Urinary bladder (tissue), 4 donors: ENCODE results near the gene ATP5F1E. TPM values are rescaled to one million over a fixed set of nuclear protein-coding genes. Genes with fewer than 3 reads are reported as not detected.
A peak's percentile ranks its signal among the peaks of the same experiment; 100 is the strongest.
"Not testable (repeated sequence)": the region's sequence is repeated elsewhere in the genome, so short reads cannot be mapped to it uniquely, and the experiment has no call there.

Experiments
- DNase-seq: peaks from one replicate; pipeline ENCODE4 v3.0.0-alpha.2; 2015; ENCODE audit errors: extremely low spot score
- H3K27ac ChIP-seq: one replicate; pipeline ENCODE4 v1.5.1; 2013; ENCODE audit warnings: low read depth, mild to moderate bottlenecking, moderate library complexity
- H3K36me3 ChIP-seq: one replicate; pipeline ENCODE4 v1.6.1; 2013; ENCODE audit warnings: mild to moderate bottlenecking, moderate library complexity; ENCODE audit not compliant: insufficient read depth
- H3K4me1 ChIP-seq: one replicate; pipeline ENCODE4 v1.6.1; 2013; ENCODE audit warnings: mild to moderate bottlenecking, moderate library complexity; ENCODE audit not compliant: insufficient read depth
- H3K4me3 ChIP-seq: one replicate; pipeline ENCODE4 v1.5.1; 2013; ENCODE audit warnings: low read depth, low read length
- WGBS: extraction: QIAGEN DNeasy Blood & Tissue Kit; methylation state at CpG from one replicate; pipeline ENCODE4 v1.1.7; 2013; 5-methylcytosine and 5-hydroxymethylcytosine counted together
- polyA plus RNA-seq: library from polyadenylated mRNA; stranded (reverse); fragments of 200-250 nt; gene quantifications from one replicate; pipeline ENCODE4 v1.2.3, GENCODE V29; 2013
- total RNA-seq: library from RNA; depleted of rRNA; stranded (reverse); fragments of >200 nt; gene quantifications from one replicate; pipeline ENCODE4 v1.2.3, GENCODE V29; 2014
- donor health status: healthy with polysubstance abuse.
- donor health status: healthy.

Gene ATP5F1E
- total and polyA plus RNA-seq, 2 donors, result 26.8 to 50.7 TPM

- Histone ChIP-seq H3K4me1 (no peaks in the 10 kb centered on the region), H3K36me3 (no peaks in the 10 kb centered on the region), H3K27ac (no peak overlapping the region), H3K4me3 (no peak overlapping the region)
- DNase-seq, result no peak
- WGBS, result 85% methylated on average over 17 of the region's 17 CpGs
These were observed 18.8 kb downstream of the ATP5F1E start for GRCh38 chr20:59013031-59013951.

GRCh38 chr20:59011874-59012157 is 20.3 kb downstream of the ATP5F1E start:
- DNase-seq, H3K4me3 ChIP-seq, H3K27ac ChIP-seq, H3K4me1 ChIP-seq, H3K36me3 ChIP-seq: not testable (repeated sequence)
- 89% methylated on average over 3 of the region's 3 CpGs for whole genome bisulfite sequencing

GRCh38 chr20:59010995-59011873 is 20.9 kb downstream of the ATP5F1E start:
- Histone ChIP-seq H3K4me1 (no peaks in the 10 kb centered on the region), H3K4me3 (no peak overlapping the region), H3K36me3 (no peaks in the 10 kb centered on the region), H3K27ac (no peak overlapping the region)
- 65% methylated on average over 17 of the region's 17 CpGs for WGBS
- DNase-seq, result no peak

DNA sequence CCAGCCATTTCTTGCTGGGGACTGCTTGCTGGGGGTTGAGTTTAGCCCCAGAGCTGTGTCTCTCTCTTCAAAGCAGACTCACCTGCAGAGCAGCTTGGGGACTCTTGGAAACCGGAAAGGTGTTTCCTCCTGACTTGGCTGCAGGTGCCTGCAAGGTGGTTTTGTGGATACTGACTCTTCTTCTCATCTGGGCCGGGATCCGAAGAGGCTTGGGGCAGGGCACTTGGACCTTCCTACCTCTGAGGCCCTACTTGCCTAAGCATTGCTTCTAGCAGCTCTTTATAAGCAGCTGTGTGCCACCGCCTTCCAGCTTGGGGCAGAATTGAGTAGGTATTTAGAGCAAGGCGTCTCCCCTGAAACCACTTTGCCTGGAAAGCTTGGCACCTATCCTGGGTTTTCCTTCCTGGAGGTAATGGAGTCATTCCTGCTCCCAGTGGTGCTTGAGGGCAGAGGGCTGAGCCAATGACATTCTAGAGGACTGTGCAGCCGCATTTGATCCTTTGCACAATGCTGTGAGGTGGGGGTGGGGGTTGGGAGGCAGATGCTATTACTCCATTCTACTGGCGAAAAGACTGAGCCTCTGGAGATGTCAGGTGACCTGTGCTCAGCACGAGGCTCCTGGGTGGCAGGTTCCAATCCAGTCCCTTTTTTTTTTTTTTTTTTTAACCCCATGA is 21.7 kb downstream of the ATP5F1E start:
- DNase-seq, result no peak
- Histone ChIP-seq H3K4me3 (no peak overlapping the region), H3K27ac (no peak overlapping the region), H3K36me3 (no peaks in the 10 kb centered on the region), H3K4me1 (no peaks in the 10 kb centered on the region)
- WGBS, result 77% methylated on average over 8 of the region's 8 CpGs

DNA sequence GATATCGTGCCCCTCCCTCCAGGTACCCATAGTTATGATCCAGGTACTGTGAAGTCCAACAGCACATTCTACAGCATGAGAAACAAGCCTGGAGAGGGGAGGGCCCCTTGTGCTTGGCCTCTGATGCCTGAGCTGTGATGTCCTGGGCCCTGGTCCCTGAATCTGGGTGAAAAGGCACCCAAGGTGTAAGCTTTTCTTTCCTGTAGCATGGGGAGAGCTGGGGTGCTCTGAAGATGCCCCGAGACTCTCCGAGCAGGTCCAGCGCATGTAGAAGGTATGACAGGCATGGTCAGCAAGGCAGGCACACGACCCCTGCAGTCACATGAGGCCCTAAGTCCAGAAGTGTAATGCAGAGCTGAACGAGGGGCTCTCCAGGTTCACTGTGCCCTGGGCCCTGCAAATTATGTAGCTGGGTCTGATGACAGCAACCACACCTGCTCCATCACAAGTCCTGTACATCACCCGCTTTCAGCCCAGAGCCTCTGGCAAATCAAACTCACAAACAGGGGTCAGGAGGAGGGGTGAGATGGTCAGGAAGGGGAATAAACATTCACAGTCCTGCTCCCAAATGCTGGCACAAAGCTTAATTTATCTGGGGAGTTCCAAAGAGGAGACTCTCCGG is 23.3 kb downstream of the ATP5F1E start:
- Histone ChIP-seq H3K4me1 (no peaks in the 10 kb centered on the region), H3K4me3 (no peak overlapping the region), H3K27ac (no peak overlapping the region), H3K36me3 (no peaks in the 10 kb centered on the region)
- no peak for DNase-seq
- WGBS, result 87% methylated on average over 8 of the region's 8 CpGs

- no peak overlapping the region for H3K27ac ChIP-seq
- DNase-seq, result no peak
- no peaks in the 10 kb centered on the region for H3K4me1 ChIP-seq
- WGBS, result 87% methylated on average over 24 of the region's 24 CpGs
- H3K36me3 ChIP-seq, result no peaks in the 10 kb centered on the region
- H3K4me3 ChIP-seq, result peak overlapping the region; percentile 77
These were observed 24.2 kb downstream of the ATP5F1E start for GRCh38 chr20:59007665-59008511.

- Histone ChIP-seq H3K4me1 (no peaks in the 10 kb centered on the region), H3K4me3 (peak within 1 kb of the TSS; percentile 77), H3K27ac (peak within 1 kb of the TSS; percentile 35), H3K36me3 (no peaks in the 10 kb centered on the region)
- no peak for DNase-seq
- WGBS, result 7% methylated on average over 82 of the region's 82 CpGs
These were observed 25.1 kb downstream of the ATP5F1E start, which contains the start of gene CTSZ for GRCh38 chr20:59006864-59007664. TSS of gene CTSZ (minus strand) at chr20:59007254. CDS start at chr20:59007128, 126 bp downstream.

GRCh38 chr20:59006167-59006863 is 25.8 kb downstream of the ATP5F1E start:
- Histone ChIP-seq H3K36me3 (no peaks in the 10 kb centered on the region), H3K4me3 (peak overlapping the region; percentile 77), H3K4me1 (no peaks in the 10 kb centered on the region), H3K27ac (peak overlapping the region; percentile 35)
- no peak for DNase-seq
- 34% methylated on average over 29 of the region's 29 CpGs for WGBS

GRCh38 chr20:59005523-59006166 is 26.5 kb downstream of the ATP5F1E start:
- DNase-seq, result no peak
- Histone ChIP-seq H3K4me1 (no peaks in the 10 kb centered on the region), H3K4me3 (peak overlapping the region; percentile 77), H3K36me3 (no peaks in the 10 kb centered on the region), H3K27ac (no peak overlapping the region)
- WGBS, result 84% methylated on average over 3 of the region's 3 CpGs

DNA sequence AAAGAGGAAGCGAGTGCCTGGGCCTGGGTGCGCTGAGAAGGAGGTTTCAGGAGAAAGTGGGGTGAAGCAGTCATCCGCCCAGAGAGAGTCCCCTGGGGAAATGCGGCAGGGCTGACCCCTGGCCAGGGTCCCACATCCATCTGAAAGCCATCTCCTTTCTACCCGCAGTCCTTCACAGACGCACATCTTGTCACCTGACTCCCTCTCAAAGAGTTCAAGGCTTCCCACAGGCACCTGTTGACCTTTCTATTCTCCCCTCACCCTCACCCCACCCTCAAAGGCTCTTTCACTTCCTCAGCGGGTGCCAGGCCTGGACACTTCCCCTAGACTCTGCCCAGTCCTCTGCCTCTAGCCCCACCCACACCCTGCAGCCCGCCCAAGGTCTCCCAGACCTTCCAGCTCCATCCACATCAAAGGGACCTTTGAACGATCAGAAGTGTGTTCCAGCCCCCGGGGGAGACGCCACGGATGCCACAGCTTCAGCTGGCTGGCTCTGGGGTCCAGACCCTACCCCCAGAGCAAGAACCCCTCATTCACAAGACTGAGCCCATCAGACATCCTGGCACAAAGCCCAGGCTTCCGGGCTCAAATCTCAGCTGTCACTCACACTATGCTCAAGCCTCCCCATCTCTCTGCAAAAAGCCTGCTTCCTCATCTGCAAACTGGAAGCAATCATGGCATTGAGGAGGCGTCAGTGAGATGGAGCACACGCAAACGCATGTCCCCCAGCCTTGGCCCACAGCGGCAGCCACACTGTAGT is 27.2 kb downstream of the ATP5F1E start:
- Histone ChIP-seq H3K4me1 (no peaks in the 10 kb centered on the region), H3K27ac (no peak overlapping the region), H3K4me3 (no peak overlapping the region), H3K36me3 (no peaks in the 10 kb centered on the region)
- 61% methylated on average over 17 of the region's 17 CpGs for WGBS
- DNase-seq, result no peak

- Histone ChIP-seq H3K36me3 (no peaks in the 10 kb centered on the region), H3K4me3 (no peak overlapping the region), H3K27ac (no peak overlapping the region), H3K4me1 (no peaks in the 10 kb centered on the region)
- no peak for DNase-seq
- WGBS, result 74% methylated on average over 4 of the region's 4 CpGs
These were observed 27.7 kb downstream of the ATP5F1E start for GRCh38 chr20:59004493-59004762.
